Loucy (cell line): ENCODE measurements around the gene CPXM2.

Experiments used
- CTCF ChIP-seq: fragments of 200-600 bp; sonication (generic); conservative IDR thresholded peaks from 2 replicates; pipeline ENCODE4 v1.5.1; 2014; ENCODE audit warnings: mild to moderate bottlenecking, antibody characterized with exemption, low read length
- EZH2phosphoT487 ChIP-seq: fragments of 200-600 bp; IDR thresholded peaks from 2 replicates; pipeline ENCODE4 v1.6.1; 2018; ENCODE audit warnings: antibody characterized with exemption, mild to moderate bottlenecking, moderate library complexity, borderline replicate concordance

- no peak for TF ChIP-seq CTCF
- no peak for TF ChIP-seq EZH2phosphoT487
Observed at GRCh38 chr10:123935680-123936079, 44.1 kb upstream of the CPXM2 start.
